NCI-H226 (cell line): ENCODE data around the gene LUZP2.

Experiments
- DNase-seq: peaks from one replicate; pipeline ENCODE4 v3.0.0-alpha.2; 2015

LUZP2 gene

GRCh38 chr11:24496736-24497725 lies at the start of gene LUZP2:
Gene LUZP2 (plus strand): TSS chr11:24497053.
- DNase-seq = peak; percentile 22

GRCh38 chr11:24453129-24453718 lies 43.6 kb upstream of the LUZP2 start:
- DNase-seq = peak; percentile 89

GRCh38 chr11:24457985-24458384 lies 38.9 kb upstream of the LUZP2 start:
- no peak for DNase-seq

- no peak for DNase-seq
Measured at GRCh38 chr11:24470431-24470830, 26.4 kb upstream of the LUZP2 start.

- DNase-seq = no peak
Measured at GRCh38 chr11:24471084-24471483, 25.8 kb upstream of the LUZP2 start.

- DNase-seq = no peak
Measured at GRCh38 chr11:24478718-24479117, 18.1 kb upstream of the LUZP2 start.

GRCh38 chr11:24489477-24489876 lies 7.4 kb upstream of the LUZP2 start:
- DNase-seq = no peak

GRCh38 chr11:24496386-24496735 lies 492 bp upstream of the LUZP2 start:
- DNase-seq = no peak

- DNase-seq = no peak
Measured at GRCh38 chr11:24497831-24498230, 978 bp downstream of the LUZP2 start.

GRCh38 chr11:24502425-24502824 lies 5.6 kb downstream of the LUZP2 start:
- DNase-seq = no peak

GRCh38 chr11:24509114-24509513 lies 12.3 kb downstream of the LUZP2 start:
- no peak for DNase-seq

- no peak for DNase-seq
Measured at GRCh38 chr11:24511511-24511910, 14.7 kb downstream of the LUZP2 start.

GRCh38 chr11:24513479-24514218 lies 16.8 kb downstream of the LUZP2 start:
- no peak for DNase-seq

- DNase-seq = no peak
Measured at GRCh38 chr11:24514219-24514594, 17.4 kb downstream of the LUZP2 start.

GRCh38 chr11:24515632-24516031 lies 18.8 kb downstream of the LUZP2 start:
- DNase-seq = no peak

- no peak for DNase-seq
Measured at GRCh38 chr11:24516638-24517037, 19.8 kb downstream of the LUZP2 start.

- DNase-seq = no peak
Measured at GRCh38 chr11:24521601-24522000, 24.7 kb downstream of the LUZP2 start.

GRCh38 chr11:24524156-24524555 lies 27.3 kb downstream of the LUZP2 start:
- no peak for DNase-seq

GRCh38 chr11:24531528-24531927 lies 34.7 kb downstream of the LUZP2 start:
- no peak for DNase-seq

GRCh38 chr11:24543771-24544170 lies 46.9 kb downstream of the LUZP2 start:
- DNase-seq = no peak

GRCh38 chr11:24556693-24557092 lies 59.8 kb downstream of the LUZP2 start:
- no peak for DNase-seq

GRCh38 chr11:24559315-24559714 lies 62.5 kb downstream of the LUZP2 start:
- no peak for DNase-seq

- no peak for DNase-seq
Measured at GRCh38 chr11:24560324-24560723, 63.5 kb downstream of the LUZP2 start.

- no peak for DNase-seq
Measured at GRCh38 chr11:24567380-24567779, 70.5 kb downstream of the LUZP2 start.
